Endothelial cell of umbilical vein (primary cell): ENCODE measurements around the gene ACBD6. TPM values are rescaled to one million over a fixed set of nuclear protein-coding genes. Genes with fewer than 3 reads are reported as not detected.
"Not testable (repeated sequence)": the region's sequence is repeated elsewhere in the genome, so short reads cannot be mapped to it uniquely, and the experiment has no call there.

Source experiments
- BruUV-seq: library from RNA; stranded (reverse); fragments of 400-500 nt; replicated peaks from 2 replicates; lab custom pipeline; 2021; lab: Mats Ljungman, UMichigan
- CTCF ChIA-PET: fragments of 300-600, 350-600 bp; sonication (Branson Sonifier 250); formaldehyde crosslinking; loops from one replicate; lab custom pipeline; 2021; ENCODE audit warnings: antibody characterized with exemption, inconsistent platforms; lab: Charles Lee
- POLR2A ChIA-PET: fragments of 300-600, 350-600 bp; sonication (Branson Sonifier 250); formaldehyde crosslinking; loops from one replicate; lab custom pipeline; 2021; ENCODE audit warnings: antibody characterized with exemption, inconsistent platforms; lab: Charles Lee
- DNase-seq: peaks from one replicate; pipeline ENCODE4 v3.0.0-alpha.2; 2011; ENCODE audit warnings: low read depth, low spot score
- FAIRE-seq: peaks from 2 replicates; lab custom pipeline; 2011; peaks lifted over from hg19 to GRCh38; lab: Jason Lieb, UNC
- H2AFZ ChIP-seq: 2 replicates; pipeline ENCODE4 v1.6.0; 2012; ENCODE audit warnings: low read depth, low read length, control low read depth, inconsistent platforms
- H3K27ac ChIP-seq: 2 replicates; pipeline ENCODE4 v1.5.1; 2011; ENCODE audit warnings: low read depth, mild to moderate bottlenecking, control low read depth, low read length, moderate library complexity; ENCODE audit not compliant: insufficient read depth
- H3K27me3 ChIP-seq, 2 experiments: 2 replicates each; pipeline versions ENCODE4 v1.6.0 to v1.6.1; 2011; ENCODE audit warnings: low read length in 2 of 2, mixed read lengths in 1 of 2; ENCODE audit not compliant: control insufficient read depth in 2 of 2, insufficient read depth in 2 of 2
- H3K36me3 ChIP-seq, 2 experiments: 2 replicates in 1 of 2; 3 replicates in 1 of 2; pipeline ENCODE4 v1.5.1; 2011; ENCODE audit warnings: low read length in 2 of 2, mild to moderate bottlenecking in 1 of 2, moderate library complexity in 1 of 2; ENCODE audit not compliant: control insufficient read depth in 2 of 2, insufficient read depth in 2 of 2; ENCODE audit errors: extremely low read depth in 1 of 2
- H3K4me1 ChIP-seq: 3 replicates; pipeline ENCODE4 v1.5.1; 2011; ENCODE audit warnings: mild to moderate bottlenecking, low read length; ENCODE audit not compliant: control insufficient read depth, insufficient read depth; ENCODE audit errors: extremely low read depth
- H3K4me2 ChIP-seq: 2 replicates; pipeline ENCODE4 v1.6.1; 2011; ENCODE audit warnings: low read length, control low read depth, mixed read lengths; ENCODE audit not compliant: insufficient read depth
- H3K4me3 ChIP-seq, 3 experiments: fragments of 200-600 bp in 1 of 3; sonication (generic), shearing (Covaris generic) in 1 of 3; replicated peaks in 1 of 3; 2 replicates each; pipeline ENCODE4 v1.5.1; 2011 to 2016; ENCODE audit warnings: control low read depth in 3 of 3, low read length in 3 of 3, mild to moderate bottlenecking in 2 of 3, inconsistent platforms in 1 of 3, low read depth in 1 of 3, moderate library complexity in 1 of 3; ENCODE audit not compliant: insufficient read depth in 1 of 3
- H3K79me2 ChIP-seq: 2 replicates; pipeline ENCODE4 v1.6.0; 2012; ENCODE audit warnings: low read length, inconsistent platforms; ENCODE audit not compliant: control insufficient read depth, insufficient read depth
- H3K9ac ChIP-seq: replicated peaks from 2 replicates; pipeline ENCODE3; 2011; ENCODE audit warnings: low read length, control low read depth; ENCODE audit not compliant: insufficient read depth; ENCODE audit errors: extremely low read depth
- H3K9me1 ChIP-seq: replicated peaks from 3 replicates; pipeline ENCODE4 v1.6.0; 2011; ENCODE audit warnings: mild to moderate bottlenecking, low read length; ENCODE audit not compliant: control insufficient read depth, insufficient read depth; ENCODE audit errors: extremely low read depth
- H3K9me3 ChIP-seq: replicated peaks from 2 replicates; pipeline ENCODE4 v1.5.1; 2012; ENCODE audit warnings: low read length, inconsistent platforms; ENCODE audit not compliant: control insufficient read depth, insufficient read depth
- H4K20me1 ChIP-seq: replicated peaks from 2 replicates; pipeline ENCODE3; 2011; ENCODE audit warnings: mild to moderate bottlenecking, low read length; ENCODE audit not compliant: control insufficient read depth, insufficient read depth; ENCODE audit errors: extremely low read depth
- EZH2 ChIP-seq: IDR thresholded peaks from 2 replicates; pipeline ENCODE4 v1.6.1; 2012; ENCODE audit warnings: borderline replicate concordance, low read depth, mild to moderate bottlenecking, moderate library complexity, low read length, inconsistent platforms; ENCODE audit not compliant: severe bottlenecking
- FOS ChIP-seq: IDR thresholded peaks from 2 replicates; pipeline ENCODE4 v1.6.1; 2011; ENCODE audit warnings: mild to moderate bottlenecking, low read length, moderate library complexity, borderline replicate concordance; ENCODE audit not compliant: insufficient read depth
- GATA2 ChIP-seq: IDR thresholded peaks from 2 replicates; pipeline ENCODE4 v1.7.0; 2011; ENCODE audit warnings: low read depth, mild to moderate bottlenecking, moderate library complexity, mixed read lengths, low read length; ENCODE audit not compliant: insufficient read length, insufficient read depth
- JUN ChIP-seq: IDR thresholded peaks from 2 replicates; pipeline ENCODE4 v1.6.1; 2011; ENCODE audit warnings: borderline replicate concordance, low read depth; ENCODE audit not compliant: insufficient read length, insufficient read depth
- MYC ChIP-seq: IDR thresholded peaks from one replicate; pipeline ENCODE4 v1.6.1; 2011; ENCODE audit warnings: mild to moderate bottlenecking, low read depth, low read length
- POLR2A ChIP-seq: IDR thresholded peaks from 2 replicates; pipeline ENCODE4 v1.6.1; 2012; ENCODE audit warnings: low read depth, mild to moderate bottlenecking, control low read depth, low read length
- POLR2AphosphoS5 ChIP-seq: IDR thresholded peaks from 2 replicates; pipeline ENCODE4 v1.6.1; 2012; ENCODE audit warnings: low read depth, mild to moderate bottlenecking, control low read depth, low read length, moderate library complexity; ENCODE audit not compliant: insufficient read depth
- dilution Hi-C: fragments of 300-500 bp; cut with MboI; formaldehyde crosslinking; loops from one replicate; pipeline ENCODE4 v1.15.0; 2019; ENCODE audit warnings: low sequenced_read_pairs; ENCODE audit not compliant: extremely low pct_ligation_motif_present
- intact Hi-C: fragments of 100-400 bp; cut with micrococcal nuclease; formaldehyde crosslinking; loops from one replicate; pipeline ENCODE4 v1.10.0; 2022
- polyA plus RNA-seq, 4 experiments: library from polyadenylated mRNA; depleted of rRNA in 3 of 4; stranded (reverse) in 3 of 4; unstranded in 1 of 4; fragments of >200 nt; gene quantifications; 2 replicates each; pipeline versions ENCODE4 v1.2.1 to v1.2.3, GENCODE V29; 2011 to 2012; ENCODE audit warnings: missing spikeins in 1 of 4
- total RNA-seq: library from RNA; stranded (reverse); gene quantifications from 2 replicates; pipeline ENCODE4 v1.2.3, GENCODE V29; 2021
- TF ChIP-seq, protein P1 (sequence below), 2 donors: IDR thresholded peaks; 1 replicate in 1 of 2; 2 replicates in 1 of 2; pipeline ENCODE4 v1.5.1; 2011; ENCODE audit warnings: low read length in 2 of 2, mild to moderate bottlenecking in 2 of 2, moderate library complexity in 2 of 2, control low read depth in 1 of 2, inconsistent platforms in 1 of 2, low read depth in 1 of 2; ENCODE audit not compliant: insufficient read depth in 1 of 2; ENCODE audit errors: extremely low read depth in 1 of 2
- TF ChIP-seq, protein P2 (sequence below): IDR thresholded peaks from 2 replicates; pipeline ENCODE4 v1.6.1; 2011; ENCODE audit not compliant: insufficient read depth, insufficient read length

ACBD6 gene
- total and polyA plus RNA-seq, 2 donors (not counting 3 experiments of a cell fraction or from before 2014, with no cell fraction given): 55.6 to 56.4 TPM

DNA sequence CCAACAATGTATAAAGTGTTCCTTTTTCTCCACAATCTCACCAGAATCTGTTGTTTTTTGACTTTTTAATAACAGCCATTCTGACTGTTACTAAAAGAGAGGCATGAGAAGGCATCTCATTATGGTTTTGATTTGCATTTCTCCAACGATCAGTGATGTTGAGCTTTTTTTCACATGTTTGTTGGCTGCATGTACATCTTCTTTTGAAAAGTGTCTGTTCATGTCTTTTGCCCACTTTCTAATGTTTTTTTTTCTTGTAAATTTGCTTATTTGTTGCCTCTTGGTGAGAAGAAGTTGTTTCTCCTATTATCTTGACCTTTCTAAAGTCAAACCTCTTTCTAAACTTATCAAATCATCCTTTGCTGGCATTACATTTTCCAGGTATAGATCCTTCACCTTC is 80.8 kb downstream of the ACBD6 start:
- no peak overlapping the region for H3K4me2 ChIP-seq
- FAIRE-seq: no peak
- H3K9ac ChIP-seq: no peak overlapping the region
- TF ChIP-seq POLR2A: no peak
- TF ChIP-seq, protein P1, sequence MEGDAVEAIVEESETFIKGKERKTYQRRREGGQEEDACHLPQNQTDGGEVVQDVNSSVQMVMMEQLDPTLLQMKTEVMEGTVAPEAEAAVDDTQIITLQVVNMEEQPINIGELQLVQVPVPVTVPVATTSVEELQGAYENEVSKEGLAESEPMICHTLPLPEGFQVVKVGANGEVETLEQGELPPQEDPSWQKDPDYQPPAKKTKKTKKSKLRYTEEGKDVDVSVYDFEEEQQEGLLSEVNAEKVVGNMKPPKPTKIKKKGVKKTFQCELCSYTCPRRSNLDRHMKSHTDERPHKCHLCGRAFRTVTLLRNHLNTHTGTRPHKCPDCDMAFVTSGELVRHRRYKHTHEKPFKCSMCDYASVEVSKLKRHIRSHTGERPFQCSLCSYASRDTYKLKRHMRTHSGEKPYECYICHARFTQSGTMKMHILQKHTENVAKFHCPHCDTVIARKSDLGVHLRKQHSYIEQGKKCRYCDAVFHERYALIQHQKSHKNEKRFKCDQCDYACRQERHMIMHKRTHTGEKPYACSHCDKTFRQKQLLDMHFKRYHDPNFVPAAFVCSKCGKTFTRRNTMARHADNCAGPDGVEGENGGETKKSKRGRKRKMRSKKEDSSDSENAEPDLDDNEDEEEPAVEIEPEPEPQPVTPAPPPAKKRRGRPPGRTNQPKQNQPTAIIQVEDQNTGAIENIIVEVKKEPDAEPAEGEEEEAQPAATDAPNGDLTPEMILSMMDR (IDR thresholded peaks at IDR 0.05; ENCODE audit: extremely low read depth in 1 of 2, insufficient read depth in 1 of 2, low read depth in 1 of 2, low read length in 2 of 2): no peak
- TF ChIP-seq EZH2: no peak
- TF ChIP-seq MYC: no peak
- no peak for TF ChIP-seq POLR2AphosphoS5
- no peak for TF ChIP-seq GATA2
- TF ChIP-seq FOS: no peak
- TF ChIP-seq, protein P2, sequence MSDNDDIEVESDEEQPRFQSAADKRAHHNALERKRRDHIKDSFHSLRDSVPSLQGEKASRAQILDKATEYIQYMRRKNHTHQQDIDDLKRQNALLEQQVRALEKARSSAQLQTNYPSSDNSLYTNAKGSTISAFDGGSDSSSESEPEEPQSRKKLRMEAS: no peak
- no peak for TF ChIP-seq JUN
- H4K20me1 ChIP-seq: peaks cover 3% of the 10 kb centered on the region
- ChIA-PET CTCF (interaction anchor here (1.2 kb wide), 1 partner anchor 168 kb away, joined by 5 read pairs; no protein-coding TSS in a partner anchor), POLR2A (no interaction called here)
- dilution Hi-C loops (no loop called here), intact Hi-C loops (no loop called here)
- no peak for DNase-seq
- H3K36me3 ChIP-seq: no peaks in the 10 kb centered on the region
- no peak overlapping the region for H3K27ac ChIP-seq
- H3K4me1 ChIP-seq: no peaks in the 10 kb centered on the region
- no TSS peak for BruUV-seq
- no peaks in the 10 kb centered on the region for H3K9me1 ChIP-seq
- no peak overlapping the region for H3K4me3 ChIP-seq
- H3K79me2 ChIP-seq: peaks cover 3% of the 10 kb centered on the region
- no peaks in the 10 kb centered on the region for H3K27me3 ChIP-seq
- no peak overlapping the region for H2AFZ ChIP-seq
- H3K9me3 ChIP-seq: no peaks in the 10 kb centered on the region

DNA sequence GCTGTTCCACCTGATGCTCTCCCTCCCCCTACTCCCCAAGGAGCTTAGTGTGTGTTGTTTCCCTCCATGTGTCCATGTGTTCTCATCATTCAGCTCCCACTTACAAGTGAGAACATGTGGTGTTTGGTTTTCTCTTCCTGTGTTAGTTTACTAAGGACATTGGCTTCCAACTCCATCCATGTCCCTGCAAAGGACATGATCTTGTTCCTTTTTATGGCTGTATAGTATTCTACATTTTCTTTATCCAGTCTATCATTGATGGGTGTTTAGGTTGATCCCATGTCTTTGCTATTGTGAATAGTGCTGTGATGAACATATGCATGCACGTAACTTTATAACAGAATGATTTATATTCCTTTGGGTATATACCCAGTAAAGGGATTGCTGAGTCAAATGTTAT is 81.2 kb downstream of the ACBD6 start:
- H3K27me3 ChIP-seq, H3K4me3 ChIP-seq, H4K20me1 ChIP-seq, H3K27ac ChIP-seq, POLR2A ChIA-PET, H3K9ac ChIP-seq, intact Hi-C loops, H3K4me2 ChIP-seq, BruUV-seq, H3K79me2 ChIP-seq, dilution Hi-C loops, FAIRE-seq, H3K4me1 ChIP-seq, DNase-seq, H2AFZ ChIP-seq, H3K9me1 ChIP-seq, H3K9me3 ChIP-seq, H3K36me3 ChIP-seq: not testable (repeated sequence)
- CTCF ChIA-PET: interaction anchor here (1.2 kb wide), 1 partner anchor 168 kb away, joined by 5 read pairs; no protein-coding TSS in a partner anchor
